H9 (cell line): Measurements from ENCODE around the gene ADRA2A. TPM values are rescaled to one million over a fixed set of nuclear protein-coding genes. Genes with fewer than 3 reads are reported as not detected.

Source experiments
- DNase-seq: peaks from one replicate; pipeline ENCODE4 v3.0.0-alpha.2; 2017
- H2AFZ ChIP-seq: one replicate; pipeline ENCODE4 v1.6.1; 2013; ENCODE audit warnings: mild to moderate bottlenecking, low read length, control low read depth, moderate library complexity
- H2AK5ac ChIP-seq: 2 replicates; pipeline ENCODE4 v1.6.1; 2013; ENCODE audit warnings: low read length, control low read depth, mixed read lengths; ENCODE audit not compliant: insufficient read length
- H2BK120ac ChIP-seq: one replicate; pipeline ENCODE4 v1.6.1; 2013; ENCODE audit warnings: low read depth, mild to moderate bottlenecking, low read length, control low read depth, inconsistent platforms; ENCODE audit not compliant: poor library complexity, severe bottlenecking
- H2BK12ac ChIP-seq: 2 replicates; pipeline ENCODE4 v1.6.1; 2013; ENCODE audit warnings: low read length, control low read depth, mixed read lengths, low read depth; ENCODE audit not compliant: insufficient read length
- H2BK15ac ChIP-seq: 2 replicates; pipeline ENCODE4 v1.6.1; 2013; ENCODE audit warnings: low read depth, low read length, control low read depth
- H2BK20ac ChIP-seq: one replicate; pipeline ENCODE4 v1.6.1; 2013; ENCODE audit warnings: low read depth, mild to moderate bottlenecking, low read length, control low read depth, inconsistent platforms; ENCODE audit not compliant: poor library complexity, severe bottlenecking
- H2BK5ac ChIP-seq: 2 replicates; pipeline ENCODE4 v1.6.1; 2013; ENCODE audit warnings: low read length, control low read depth, mixed read lengths; ENCODE audit not compliant: insufficient read length
- H3K14ac ChIP-seq: 2 replicates; pipeline ENCODE4 v1.6.1; 2013; ENCODE audit warnings: low read length, control low read depth; ENCODE audit not compliant: insufficient read depth
- H3K18ac ChIP-seq: 2 replicates; pipeline ENCODE4 v1.6.1; 2013; ENCODE audit warnings: low read depth, mild to moderate bottlenecking, mixed read lengths, low read length, control low read depth; ENCODE audit not compliant: insufficient read length
- H3K23ac ChIP-seq: 2 replicates; pipeline ENCODE4 v1.6.1; 2013; ENCODE audit warnings: low read length, control low read depth, mixed read lengths, low read depth; ENCODE audit not compliant: insufficient read length
- H3K23me2 ChIP-seq: 2 replicates; pipeline ENCODE4 v1.6.1; 2013; ENCODE audit warnings: low read depth, mild to moderate bottlenecking, mixed read lengths, low read length, control low read depth; ENCODE audit not compliant: insufficient read length, poor library complexity, severe bottlenecking
- H3K27ac ChIP-seq: 2 replicates; pipeline ENCODE4 v1.5.1; 2013; ENCODE audit warnings: low read length, control low read depth, mixed read lengths, low read depth; ENCODE audit not compliant: insufficient read length
- H3K27me3 ChIP-seq: 2 replicates; pipeline ENCODE4 v1.6.1; 2013; ENCODE audit warnings: low read length, control low read depth, inconsistent platforms; ENCODE audit not compliant: insufficient read depth
- H3K4ac ChIP-seq: 2 replicates; pipeline ENCODE4 v1.6.1; 2013; ENCODE audit warnings: low read depth, mild to moderate bottlenecking, control low read depth, inconsistent platforms, low read length, moderate library complexity
- H3K4me1 ChIP-seq: 2 replicates; pipeline ENCODE4 v1.6.1; 2013; ENCODE audit warnings: low read length, control low read depth, inconsistent platforms; ENCODE audit not compliant: insufficient read depth
- H3K4me2 ChIP-seq: 2 replicates; pipeline ENCODE4 v1.6.1; 2013; ENCODE audit warnings: low read length, control low read depth, mixed read lengths; ENCODE audit not compliant: insufficient read length, insufficient read depth
- H3K56ac ChIP-seq: 2 replicates; pipeline ENCODE4 v1.6.1; 2013; ENCODE audit warnings: low read depth, mild to moderate bottlenecking, mixed read lengths, low read length, control low read depth; ENCODE audit not compliant: insufficient read length
- H3K79me1 ChIP-seq: 2 replicates; pipeline ENCODE4 v1.6.1; 2013; ENCODE audit warnings: low read depth, mild to moderate bottlenecking, moderate library complexity, low read length, control low read depth, inconsistent platforms; ENCODE audit not compliant: insufficient read depth, poor library complexity, severe bottlenecking
- H3K79me2 ChIP-seq: 2 replicates; pipeline ENCODE4 v1.6.1; 2013; ENCODE audit warnings: low read length, control low read depth, inconsistent platforms; ENCODE audit not compliant: insufficient read depth
- H3K9ac ChIP-seq: 2 replicates; pipeline ENCODE4 v1.6.1; 2013; ENCODE audit warnings: low read length, control low read depth, mixed read lengths; ENCODE audit not compliant: insufficient read length; ENCODE audit errors: extremely low read depth
- H3K9me3 ChIP-seq: one replicate; pipeline ENCODE4 v1.6.1; 2013; ENCODE audit warnings: low read depth, low read length, inconsistent platforms; ENCODE audit not compliant: control insufficient read depth
- H3T11ph ChIP-seq: one replicate; pipeline ENCODE4 v1.6.1; 2013; ENCODE audit warnings: mild to moderate bottlenecking, low read length, control low read depth, inconsistent platforms
- H4K20me1 ChIP-seq: one replicate; pipeline ENCODE4 v1.6.1; 2013; ENCODE audit not compliant: control insufficient read depth, insufficient read length, insufficient read depth
- H4K5ac ChIP-seq: 2 replicates; pipeline ENCODE4 v1.6.1; 2013; ENCODE audit warnings: low read depth, mild to moderate bottlenecking, mixed read lengths, low read length, control low read depth; ENCODE audit not compliant: insufficient read length
- H4K8ac ChIP-seq: replicated peaks from 2 replicates; pipeline ENCODE4 v1.6.1; 2013; ENCODE audit warnings: low read length, control low read depth, mixed read lengths, low read depth; ENCODE audit not compliant: insufficient read length
- H4K91ac ChIP-seq: 2 replicates; pipeline ENCODE4 v1.6.1; 2013; ENCODE audit warnings: low read depth, mild to moderate bottlenecking, moderate library complexity, mixed read lengths, low read length, control low read depth; ENCODE audit not compliant: insufficient read length
- H3K27ac Mint-ChIP-seq, 3 experiments: 2 replicates in 2 of 3; 3 replicates in 1 of 3; pipeline ENCODE4 v1.8.0; 2020 to 2021; ENCODE audit warnings: mixed read lengths in 3 of 3, mild to moderate bottlenecking in 1 of 3, moderate library complexity in 1 of 3
- H3K27me3 Mint-ChIP-seq: 2 replicates; pipeline ENCODE4 v1.8.0; 2021; ENCODE audit warnings: low read depth, mild to moderate bottlenecking, moderate library complexity, mixed read lengths
- H3K36me3 Mint-ChIP-seq, 3 experiments: 2 replicates in 2 of 3; 3 replicates in 1 of 3; pipeline ENCODE4 v1.8.0; 2020 to 2021; ENCODE audit warnings: low read depth in 3 of 3, mixed read lengths in 3 of 3; ENCODE audit not compliant: insufficient read depth in 1 of 3
- H3K4me1 Mint-ChIP-seq, 2 experiments: 2 replicates each; pipeline ENCODE4 v1.8.0; 2020; ENCODE audit warnings: mixed read lengths in 2 of 2
- H3K4me3 Mint-ChIP-seq, 2 experiments: 2 replicates in 1 of 2; 3 replicates in 1 of 2; pipeline ENCODE4 v1.8.0; 2020 to 2021; ENCODE audit warnings: mild to moderate bottlenecking in 2 of 2, mixed read lengths in 2 of 2, moderate library complexity in 1 of 2
- H3K9me3 Mint-ChIP-seq, 2 experiments: 2 replicates in 1 of 2; 3 replicates in 1 of 2; pipeline ENCODE4 v1.8.0; 2020; ENCODE audit warnings: mild to moderate bottlenecking in 2 of 2, mixed read lengths in 2 of 2, moderate library complexity in 1 of 2
- WGBS: extraction: QIAGEN DNeasy Blood & Tissue Kit; methylation state at CpG from one replicate; pipeline ENCODE4 v1.1.7; 2013; ENCODE audit warnings: missing lambda C conversion rate, low lambda C conversion rate, mixed read lengths; ENCODE audit not compliant: insufficient read length; ENCODE audit errors: extremely low coverage; 5-methylcytosine and 5-hydroxymethylcytosine counted together
- total RNA-seq: library from RNA; stranded (reverse); gene quantifications from 2 replicates; pipeline ENCODE4 v1.2.1, GENCODE V29; 2021
- TF ChIP-seq, protein P1 (sequence below): fragments of 200-600 bp; sonication (generic); conservative IDR thresholded peaks from 3 replicates; pipeline ENCODE4 v1.8.0; 2021; ENCODE audit warnings: antibody characterized with exemption, mild to moderate bottlenecking

The ADRA2A gene
- total RNA-seq, 1 experiment from 2014 or later, result 1.4 TPM

DNA sequence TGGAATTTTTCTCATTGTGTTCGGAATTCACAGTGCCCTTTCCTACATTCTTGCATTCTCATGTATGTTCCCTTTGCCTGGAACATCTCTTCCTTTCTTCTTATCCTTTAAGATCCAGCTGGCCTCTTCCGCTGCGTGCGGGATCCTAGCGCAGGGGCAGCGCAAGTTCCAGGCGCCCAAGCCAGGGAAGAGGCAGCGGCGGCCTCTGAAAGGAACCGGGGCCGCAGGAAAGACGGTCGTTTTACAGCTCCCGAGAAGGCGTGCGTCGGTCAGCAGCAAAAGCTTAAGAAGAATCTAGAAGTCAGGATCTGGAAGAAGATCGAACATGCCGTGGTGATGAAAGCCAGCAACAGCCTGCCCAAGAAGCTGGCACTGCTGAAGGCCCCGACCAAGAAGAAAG is 28.0 kb downstream of the ADRA2A start:
- H3K79me2 ChIP-seq, result no peaks in the 10 kb centered on the region

More for the DNA sequence above, 28.0 kb downstream of the ADRA2A start:
- H3K36me3 Mint-ChIP-seq, result no peaks in the 10 kb centered on the region; a peak in 1 of 7 replicates
- Histone ChIP-seq H2BK5ac (no peak overlapping the region), H3K18ac (no peak overlapping the region), H2BK12ac (no peak overlapping the region), H2AK5ac (no peak overlapping the region), H4K8ac (no peak overlapping the region), H3K79me1 (no peaks in the 10 kb centered on the region), H4K91ac (no peak overlapping the region), H3K27me3 (no peaks in the 10 kb centered on the region), H3K4me1 (no peaks in the 10 kb centered on the region), H2AFZ (no peak overlapping the region), H3K27ac (no peak overlapping the region), H3K9me3 (no peaks in the 10 kb centered on the region), H2BK20ac (no peak overlapping the region), H4K20me1 (no peaks in the 10 kb centered on the region), H3K23me2 (no peaks in the 10 kb centered on the region), H3K4me2 (no peak overlapping the region), H2BK15ac (no peak overlapping the region), H3K56ac (no peak overlapping the region), H3K9ac (no peak overlapping the region), H2BK120ac (no peak overlapping the region), H3K23ac (no peak overlapping the region), H3K14ac (no peak overlapping the region), H4K5ac (no peak overlapping the region), H3K4ac (no peak overlapping the region), H3T11ph (no peak overlapping the region)
- peaks cover 5% of the 10 kb centered on the region for H3K27me3 Mint-ChIP-seq
- no peak overlapping the region for H3K27ac Mint-ChIP-seq
- H3K4me3 Mint-ChIP-seq, result no peak overlapping the region
- no CpG with 5 or more reads among the region's 20 CpGs for WGBS
- no peaks in the 10 kb centered on the region; a peak in 1 of 5 replicates for H3K9me3 Mint-ChIP-seq
- DNase-seq, result no peak
- H3K4me1 Mint-ChIP-seq, result peaks cover 7% of the 10 kb centered on the region in 2 experiments
- TF ChIP-seq, protein P1, sequence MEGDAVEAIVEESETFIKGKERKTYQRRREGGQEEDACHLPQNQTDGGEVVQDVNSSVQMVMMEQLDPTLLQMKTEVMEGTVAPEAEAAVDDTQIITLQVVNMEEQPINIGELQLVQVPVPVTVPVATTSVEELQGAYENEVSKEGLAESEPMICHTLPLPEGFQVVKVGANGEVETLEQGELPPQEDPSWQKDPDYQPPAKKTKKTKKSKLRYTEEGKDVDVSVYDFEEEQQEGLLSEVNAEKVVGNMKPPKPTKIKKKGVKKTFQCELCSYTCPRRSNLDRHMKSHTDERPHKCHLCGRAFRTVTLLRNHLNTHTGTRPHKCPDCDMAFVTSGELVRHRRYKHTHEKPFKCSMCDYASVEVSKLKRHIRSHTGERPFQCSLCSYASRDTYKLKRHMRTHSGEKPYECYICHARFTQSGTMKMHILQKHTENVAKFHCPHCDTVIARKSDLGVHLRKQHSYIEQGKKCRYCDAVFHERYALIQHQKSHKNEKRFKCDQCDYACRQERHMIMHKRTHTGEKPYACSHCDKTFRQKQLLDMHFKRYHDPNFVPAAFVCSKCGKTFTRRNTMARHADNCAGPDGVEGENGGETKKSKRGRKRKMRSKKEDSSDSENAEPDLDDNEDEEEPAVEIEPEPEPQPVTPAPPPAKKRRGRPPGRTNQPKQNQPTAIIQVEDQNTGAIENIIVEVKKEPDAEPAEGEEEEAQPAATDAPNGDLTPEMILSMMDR, result no peak
